Glutamatergic neuron (in vitro differentiated cells): ENCODE data around the gene RGS6. TPM values are rescaled to one million over a fixed set of nuclear protein-coding genes. Genes with fewer than 3 reads are reported as not detected.

Experiments used
- DNase-seq: peaks from one replicate; pipeline ENCODE4 v3.0.0; 2022
- H3K27ac Mint-ChIP-seq: one replicate; pipeline ENCODE4 v1.8.0; 2020; ENCODE audit warnings: mild to moderate bottlenecking, mixed read lengths, inconsistent platforms; ENCODE audit not compliant: unreplicated experiment
- H3K27me3 Mint-ChIP-seq: one replicate; pipeline ENCODE4 v1.8.0; 2020; ENCODE audit warnings: mild to moderate bottlenecking, moderate library complexity, mixed read lengths, inconsistent platforms; ENCODE audit not compliant: unreplicated experiment
- H3K36me3 Mint-ChIP-seq: one replicate; pipeline ENCODE4 v1.8.0; 2020; ENCODE audit warnings: mild to moderate bottlenecking, mixed read lengths, inconsistent platforms; ENCODE audit not compliant: unreplicated experiment
- H3K4me1 Mint-ChIP-seq: one replicate; pipeline ENCODE4 v1.8.0; 2020; ENCODE audit warnings: mild to moderate bottlenecking, low read depth, mixed read lengths, inconsistent platforms; ENCODE audit not compliant: unreplicated experiment
- H3K4me3 Mint-ChIP-seq: one replicate; pipeline ENCODE4 v1.8.0; 2020; ENCODE audit warnings: mild to moderate bottlenecking, mixed read lengths, inconsistent platforms; ENCODE audit not compliant: unreplicated experiment
- H3K9me3 Mint-ChIP-seq: one replicate; pipeline ENCODE4 v1.8.0; 2020; ENCODE audit warnings: mild to moderate bottlenecking, moderate library complexity, mixed read lengths, inconsistent platforms; ENCODE audit not compliant: unreplicated experiment
- total RNA-seq: library from RNA; stranded (reverse); fragmentation: NEBNext Ultra II Directional; extraction: Animal tissue kit (Norgen Biotek cat#: 25700); gene quantifications from one replicate; pipeline ENCODE4 v1.2.1, GENCODE V29; 2021; ENCODE audit not compliant: unreplicated experiment
- TF ChIP-seq, protein P1 (sequence below): fragments of 200-600 bp; sonication (generic); IDR thresholded peaks from one replicate; pipeline ENCODE4 v1.5.0; 2021; ENCODE audit not compliant: partially characterized antibody, unreplicated experiment

The RGS6 gene
- total RNA-seq, 1 donor from 2014 or later: 1.2 TPM

GRCh38 chr14:72483311-72483710 is 551.1 kb downstream of the RGS6 start:
- TF ChIP-seq, protein P1, sequence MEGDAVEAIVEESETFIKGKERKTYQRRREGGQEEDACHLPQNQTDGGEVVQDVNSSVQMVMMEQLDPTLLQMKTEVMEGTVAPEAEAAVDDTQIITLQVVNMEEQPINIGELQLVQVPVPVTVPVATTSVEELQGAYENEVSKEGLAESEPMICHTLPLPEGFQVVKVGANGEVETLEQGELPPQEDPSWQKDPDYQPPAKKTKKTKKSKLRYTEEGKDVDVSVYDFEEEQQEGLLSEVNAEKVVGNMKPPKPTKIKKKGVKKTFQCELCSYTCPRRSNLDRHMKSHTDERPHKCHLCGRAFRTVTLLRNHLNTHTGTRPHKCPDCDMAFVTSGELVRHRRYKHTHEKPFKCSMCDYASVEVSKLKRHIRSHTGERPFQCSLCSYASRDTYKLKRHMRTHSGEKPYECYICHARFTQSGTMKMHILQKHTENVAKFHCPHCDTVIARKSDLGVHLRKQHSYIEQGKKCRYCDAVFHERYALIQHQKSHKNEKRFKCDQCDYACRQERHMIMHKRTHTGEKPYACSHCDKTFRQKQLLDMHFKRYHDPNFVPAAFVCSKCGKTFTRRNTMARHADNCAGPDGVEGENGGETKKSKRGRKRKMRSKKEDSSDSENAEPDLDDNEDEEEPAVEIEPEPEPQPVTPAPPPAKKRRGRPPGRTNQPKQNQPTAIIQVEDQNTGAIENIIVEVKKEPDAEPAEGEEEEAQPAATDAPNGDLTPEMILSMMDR: no peak
- Mint-ChIP-seq H3K27me3 (no peaks in the 10 kb centered on the region), H3K4me3 (no peak overlapping the region), H3K4me1 (peaks cover 10% of the 10 kb centered on the region), H3K36me3 (no peaks in the 10 kb centered on the region), H3K9me3 (no peaks in the 10 kb centered on the region), H3K27ac (no peak overlapping the region)
- no peak for DNase-seq

- Mint-ChIP-seq H3K27ac (no peak overlapping the region), H3K4me1 (peaks cover 3% of the 10 kb centered on the region), H3K27me3 (no peaks in the 10 kb centered on the region), H3K9me3 (peaks cover 5% of the 10 kb centered on the region), H3K4me3 (no peak overlapping the region), H3K36me3 (peaks cover 14% of the 10 kb centered on the region)
- DNase-seq: no peak
- TF ChIP-seq, protein P1: no peak
These were observed 553.5 kb downstream of the RGS6 start for GRCh38 chr14:72485695-72486094.

DNA sequence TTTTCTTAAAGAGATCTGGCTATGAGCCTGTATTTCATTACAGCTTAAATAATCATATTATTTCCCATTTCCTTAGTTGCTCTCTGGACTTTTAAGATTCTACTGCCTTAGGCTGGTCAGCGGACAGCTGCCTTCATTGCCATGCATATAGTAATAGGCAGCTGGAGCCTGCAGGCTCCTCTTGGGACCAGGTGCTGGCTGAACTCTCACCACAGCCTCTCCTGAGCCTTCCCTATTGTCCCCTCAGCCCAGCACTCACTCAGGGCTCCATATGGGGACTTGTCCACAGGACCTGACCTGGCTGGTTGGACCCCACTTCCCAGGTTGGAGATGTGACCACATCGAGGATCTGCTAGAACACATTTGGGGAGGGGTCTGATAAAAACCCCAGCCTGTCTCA is 556.3 kb downstream of the RGS6 start:
- TF ChIP-seq, protein P1: no peak
- H3K4me1 Mint-ChIP-seq: no peaks in the 10 kb centered on the region
- DNase-seq: no peak
- H3K36me3 Mint-ChIP-seq: peaks cover 14% of the 10 kb centered on the region
- peaks cover 5% of the 10 kb centered on the region for H3K9me3 Mint-ChIP-seq
- no peak overlapping the region for H3K4me3 Mint-ChIP-seq
- no peak overlapping the region for H3K27ac Mint-ChIP-seq
- no peaks in the 10 kb centered on the region for H3K27me3 Mint-ChIP-seq

DNA sequence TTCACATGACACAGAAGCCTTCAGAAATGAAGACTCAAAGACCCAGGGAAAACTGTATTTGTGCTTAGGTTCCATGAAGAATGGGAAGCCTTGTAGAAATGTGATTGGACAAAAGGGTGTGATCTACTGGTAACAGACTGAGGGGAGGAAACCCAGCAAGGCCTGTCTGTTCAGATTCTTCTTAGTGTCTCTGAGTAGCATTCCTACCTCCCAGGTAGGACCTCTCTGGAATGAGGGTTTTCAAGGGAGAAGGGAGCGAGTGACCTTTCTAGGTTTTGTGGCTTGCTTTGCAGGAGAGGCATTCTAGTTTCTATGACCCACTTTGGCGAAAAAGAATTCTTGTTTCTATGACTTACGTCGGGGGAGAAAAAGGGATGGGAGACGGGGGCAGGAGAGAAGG is 560.0 kb downstream of the RGS6 start:
- Mint-ChIP-seq H3K27ac (no peak overlapping the region), H3K9me3 (peaks cover 5% of the 10 kb centered on the region), H3K4me1 (no peaks in the 10 kb centered on the region), H3K36me3 (peaks cover 34% of the 10 kb centered on the region), H3K27me3 (no peaks in the 10 kb centered on the region), H3K4me3 (no peak overlapping the region)
- TF ChIP-seq, protein P1: no peak
- DNase-seq: no peak

DNA sequence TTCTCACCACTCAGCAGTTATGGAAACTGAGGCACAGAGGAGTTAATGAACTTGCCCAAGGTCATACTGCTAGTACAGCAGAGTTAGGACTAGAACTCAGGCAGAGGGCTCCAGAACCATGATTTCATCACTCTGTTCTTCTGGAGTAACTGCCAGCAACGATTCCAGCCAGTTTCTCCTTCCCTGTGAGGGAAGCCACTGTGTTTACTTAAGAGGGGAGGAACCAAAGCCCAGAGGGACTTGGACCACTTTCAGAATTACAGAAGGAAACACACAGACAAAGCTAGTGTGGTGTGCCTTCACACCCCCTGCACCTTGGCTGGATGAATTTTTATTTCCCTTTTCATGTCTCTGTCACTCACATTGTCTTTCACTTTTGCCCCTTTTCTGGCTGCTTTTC is 563.4 kb downstream of the RGS6 start:
- TF ChIP-seq, protein P1: no peak
- Mint-ChIP-seq H3K27me3 (peaks cover 2% of the 10 kb centered on the region), H3K4me1 (peaks cover 5% of the 10 kb centered on the region), H3K36me3 (peaks cover 20% of the 10 kb centered on the region), H3K4me3 (no peak overlapping the region), H3K27ac (no peak overlapping the region), H3K9me3 (no peaks in the 10 kb centered on the region)
- DNase-seq: no peak
